Trophoblast cell (in vitro differentiated cells and primary cell): Measurements from ENCODE around the gene VWA3B.

Experiments
- DNase-seq, 2 donors: peaks; one replicate each; pipeline ENCODE4 v3.0.0-alpha.2; 2016
- H2AFZ ChIP-seq: 2 replicates; pipeline ENCODE4 v1.6.1; 2013; ENCODE audit warnings: low read length, moderate library complexity, mild to moderate bottlenecking; ENCODE audit not compliant: insufficient read depth, poor library complexity
- H2AK5ac ChIP-seq: 2 replicates; pipeline ENCODE4 v1.6.1; 2013; ENCODE audit warnings: mild to moderate bottlenecking, low read length
- H2BK120ac ChIP-seq: 2 replicates; pipeline ENCODE4 v1.6.1; 2013; ENCODE audit warnings: low read length, mild to moderate bottlenecking, moderate library complexity; ENCODE audit not compliant: insufficient read depth, poor library complexity
- H2BK12ac ChIP-seq: 2 replicates; pipeline ENCODE4 v1.6.1; 2013; ENCODE audit warnings: mild to moderate bottlenecking, low read length, moderate library complexity
- H2BK5ac ChIP-seq: 2 replicates; pipeline ENCODE4 v1.6.1; 2013; ENCODE audit warnings: low read length, low read depth, moderate library complexity, mild to moderate bottlenecking; ENCODE audit not compliant: poor library complexity
- H3K14ac ChIP-seq: 2 replicates; pipeline ENCODE4 v1.6.1; 2013; ENCODE audit warnings: mild to moderate bottlenecking, low read length
- H3K18ac ChIP-seq: 2 replicates; pipeline ENCODE4 v1.6.1; 2013; ENCODE audit warnings: mild to moderate bottlenecking, low read length
- H3K23ac ChIP-seq: 2 replicates; pipeline ENCODE4 v1.6.1; 2013; ENCODE audit warnings: low read length
- H3K27ac ChIP-seq: 2 replicates; pipeline ENCODE4 v1.5.1; 2013; ENCODE audit warnings: low read depth, mild to moderate bottlenecking, inconsistent platforms, low read length, moderate library complexity
- H3K27me3 ChIP-seq: 2 replicates; pipeline ENCODE4 v1.6.1; 2013; ENCODE audit warnings: inconsistent platforms, mild to moderate bottlenecking, low read length, moderate library complexity; ENCODE audit not compliant: insufficient read depth
- H3K36me3 ChIP-seq, 2 experiments: 1 replicate in 1 of 2; 2 replicates in 1 of 2; pipeline ENCODE4 v1.6.1; 2013; ENCODE audit warnings: low read length in 2 of 2, mild to moderate bottlenecking in 2 of 2, moderate library complexity in 1 of 2; ENCODE audit not compliant: insufficient read depth in 2 of 2, control insufficient read depth in 1 of 2
- H3K4ac ChIP-seq: 2 replicates; pipeline ENCODE4 v1.6.1; 2013; ENCODE audit warnings: low read depth, mild to moderate bottlenecking, low read length, moderate library complexity
- H3K4me1 ChIP-seq, 2 experiments: 1 replicate in 1 of 2; 2 replicates in 1 of 2; pipeline ENCODE4 v1.6.1; 2013; ENCODE audit warnings: low read length in 2 of 2, mild to moderate bottlenecking in 2 of 2, moderate library complexity in 1 of 2; ENCODE audit not compliant: insufficient read depth in 2 of 2, control insufficient read depth in 1 of 2
- H3K4me2 ChIP-seq: 2 replicates; pipeline ENCODE4 v1.6.1; 2013; ENCODE audit warnings: inconsistent platforms, mild to moderate bottlenecking, low read length, moderate library complexity
- H3K4me3 ChIP-seq: 2 replicates; pipeline ENCODE4 v1.5.1; 2013; ENCODE audit warnings: mild to moderate bottlenecking, low read depth, low read length, inconsistent platforms
- H3K79me1 ChIP-seq: one replicate; pipeline ENCODE4 v1.6.1; 2013; ENCODE audit warnings: low read length
- H3K79me2 ChIP-seq: 2 replicates; pipeline ENCODE4 v1.6.1; 2013; ENCODE audit warnings: low read length, mild to moderate bottlenecking; ENCODE audit not compliant: control insufficient read depth, insufficient read depth, poor library complexity
- H3K9ac ChIP-seq: 2 replicates; pipeline ENCODE4 v1.6.1; 2013; ENCODE audit warnings: mild to moderate bottlenecking, low read length
- H3K9me3 ChIP-seq: 2 replicates; pipeline ENCODE4 v1.6.1; 2013; ENCODE audit warnings: low read depth, mild to moderate bottlenecking, control low read depth, inconsistent platforms, low read length; ENCODE audit not compliant: insufficient read depth
- H4K12ac ChIP-seq: 2 replicates; pipeline ENCODE4 v1.6.1; 2013; ENCODE audit warnings: low read depth, mild to moderate bottlenecking, low read length, moderate library complexity
- H4K8ac ChIP-seq: 2 replicates; pipeline ENCODE4 v1.6.1; 2013; ENCODE audit warnings: low read depth, mild to moderate bottlenecking, low read length, moderate library complexity
- H4K91ac ChIP-seq: one replicate; pipeline ENCODE4 v1.6.1; 2013; ENCODE audit warnings: low read depth, mild to moderate bottlenecking, low read length, moderate library complexity
- WGBS: extraction: QIAGEN DNeasy Blood & Tissue Kit; methylation state at CpG from one replicate; pipeline ENCODE4 v1.1.7; 2013; ENCODE audit warnings: missing lambda C conversion rate; ENCODE audit not compliant: insufficient read length, insufficient coverage; ENCODE audit errors: extremely low coverage; 5-methylcytosine and 5-hydroxymethylcytosine counted together

The VWA3B gene

DNA sequence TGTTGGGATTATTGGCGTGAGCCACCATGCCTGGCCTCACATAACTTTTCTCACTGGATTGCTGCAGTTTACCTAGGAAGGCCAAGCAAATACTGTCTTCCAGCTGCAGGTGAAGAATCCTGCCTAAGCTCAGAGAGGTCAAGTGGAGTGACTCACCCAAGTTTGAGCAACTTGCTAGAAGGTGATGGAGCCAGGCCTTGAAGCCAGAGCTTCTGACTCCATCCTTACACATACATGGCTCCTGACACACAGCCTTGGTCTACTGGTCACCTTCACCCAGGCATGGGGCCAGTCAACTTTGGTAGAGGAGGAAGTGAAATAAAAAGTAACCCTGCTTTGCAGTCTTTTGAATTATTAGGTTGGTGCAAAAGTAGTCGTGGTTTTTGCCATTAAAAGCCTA lies 93.5 kb downstream of the VWA3B start:
- DNase-seq = peak; percentile 84
- Histone ChIP-seq H3K18ac (no peak overlapping the region), H4K91ac (no peak overlapping the region), H3K4me2 (no peak overlapping the region), H2BK5ac (no peak overlapping the region), H3K27me3 (no peaks in the 10 kb centered on the region), H4K12ac (no peak overlapping the region), H2AK5ac (no peak overlapping the region), H3K4ac (no peak overlapping the region), H2AFZ (no peak overlapping the region), H3K79me2 (no peaks in the 10 kb centered on the region), H3K9ac (no peak overlapping the region), H3K79me1 (no peaks in the 10 kb centered on the region), H3K4me3 (no peak overlapping the region), H3K23ac (no peak overlapping the region), H3K36me3 (no peaks in the 10 kb centered on the region), H4K8ac (no peak overlapping the region), H3K14ac (no peak overlapping the region), H3K9me3 (peaks cover 3% of the 10 kb centered on the region), H2BK12ac (no peak overlapping the region), H3K27ac (no peak overlapping the region), H3K4me1 (peaks cover 0 to 2% of the 10 kb centered on the region in 2 experiments), H2BK120ac (no peak overlapping the region)
- no CpG with 5 or more reads among the region's 2 CpGs for WGBS

DNA sequence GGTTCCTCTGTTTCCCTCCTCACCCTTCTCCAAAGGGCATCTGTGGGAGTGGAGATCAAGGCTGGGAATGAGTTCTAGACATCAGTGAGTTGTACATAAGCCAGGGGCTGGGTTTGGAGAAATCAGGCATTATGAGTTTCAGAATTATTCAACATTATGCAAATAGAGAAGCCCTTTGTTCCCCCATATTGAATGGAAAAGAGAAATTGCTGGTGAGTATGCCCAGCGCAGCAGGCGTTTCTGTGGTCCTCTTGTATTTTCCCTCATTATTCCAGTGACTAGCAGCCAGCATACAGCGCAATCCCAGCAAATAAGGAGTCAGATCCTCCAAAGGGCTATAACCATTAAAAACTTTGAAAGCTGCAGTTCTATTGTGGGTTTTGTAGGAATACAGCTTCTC lies 94.4 kb downstream of the VWA3B start:
- H3K23ac ChIP-seq = no peak overlapping the region
- H4K8ac ChIP-seq = no peak overlapping the region
- DNase-seq = no peak
- H4K12ac ChIP-seq = no peak overlapping the region
- no peak overlapping the region for H2BK5ac ChIP-seq
- no peak overlapping the region for H3K4ac ChIP-seq
- H2AK5ac ChIP-seq = no peak overlapping the region
- no peak overlapping the region for H2BK12ac ChIP-seq
- H2AFZ ChIP-seq = no peak overlapping the region
- no peak overlapping the region for H3K27ac ChIP-seq
- no peaks in the 10 kb centered on the region for H3K79me1 ChIP-seq
- H3K27me3 ChIP-seq = no peaks in the 10 kb centered on the region
- no peak overlapping the region for H3K18ac ChIP-seq
- no peak overlapping the region for H2BK120ac ChIP-seq
- no peak overlapping the region for H3K9ac ChIP-seq
- no peak overlapping the region for H3K4me3 ChIP-seq
- peaks cover 3% of the 10 kb centered on the region for H3K9me3 ChIP-seq
- no peaks in the 10 kb centered on the region for H3K36me3 ChIP-seq
- no peak overlapping the region for H3K14ac ChIP-seq
- no peak overlapping the region for H4K91ac ChIP-seq
- H3K79me2 ChIP-seq = no peaks in the 10 kb centered on the region
- no CpG with 5 or more reads among the region's 3 CpGs for WGBS
- no peaks in the 10 kb centered on the region for H3K4me1 ChIP-seq
- no peak overlapping the region for H3K4me2 ChIP-seq

DNA sequence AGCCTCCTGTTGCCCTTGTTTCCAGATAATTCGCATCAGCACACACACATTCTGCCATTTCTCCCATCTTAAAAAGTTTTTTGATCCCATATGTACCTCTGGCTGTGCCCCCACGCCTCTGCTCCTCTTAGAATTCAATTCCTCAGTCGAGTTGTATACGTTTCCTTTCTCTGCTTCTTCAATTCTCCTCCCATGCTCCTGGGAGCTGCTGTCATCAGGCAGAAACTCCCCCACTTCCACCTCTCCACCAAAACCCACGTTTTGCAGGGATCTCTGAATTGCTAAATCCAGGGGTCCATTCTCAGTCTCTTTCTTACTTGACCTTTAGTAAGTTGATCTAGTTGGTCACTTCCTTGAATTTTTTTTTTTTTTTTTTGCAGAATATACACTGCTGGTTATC lies 98.8 kb downstream of the VWA3B start:
- no peaks in the 10 kb centered on the region for H3K27me3 ChIP-seq
- DNase-seq = no peak
- no CpG with 5 or more reads among the region's 5 CpGs for WGBS
- H3K4me3 ChIP-seq = no peak overlapping the region
- H2BK5ac ChIP-seq = no peak overlapping the region
- no peaks in the 10 kb centered on the region for H3K79me2 ChIP-seq
- no peak overlapping the region for H4K8ac ChIP-seq
- no peak overlapping the region for H3K18ac ChIP-seq
- H3K79me1 ChIP-seq = no peaks in the 10 kb centered on the region
- no peak overlapping the region for H3K9ac ChIP-seq
- H3K4me1 ChIP-seq = peaks cover 0 to 2% of the 10 kb centered on the region in 2 experiments
- no peak overlapping the region for H3K14ac ChIP-seq
- no peak overlapping the region for H4K91ac ChIP-seq
- no peak overlapping the region for H2AK5ac ChIP-seq
- H3K23ac ChIP-seq = no peak overlapping the region
- H3K9me3 ChIP-seq = peaks cover 3% of the 10 kb centered on the region
- no peak overlapping the region for H3K4ac ChIP-seq
- H2BK12ac ChIP-seq = no peak overlapping the region
- no peak overlapping the region for H4K12ac ChIP-seq
- H3K36me3 ChIP-seq = no peaks in the 10 kb centered on the region
- no peak overlapping the region for H2AFZ ChIP-seq
- H3K4me2 ChIP-seq = no peak overlapping the region
- H2BK120ac ChIP-seq = no peak overlapping the region
- no peak overlapping the region for H3K27ac ChIP-seq

- WGBS = no CpG with 5 or more reads among the region's 9 CpGs
These were observed 100.2 kb downstream of the VWA3B start for GRCh38 chr2:98187194-98187593.

More at GRCh38 chr2:98187194-98187593, 100.2 kb downstream of the VWA3B start:
- no peak overlapping the region for H3K14ac ChIP-seq
- H4K8ac ChIP-seq = no peak overlapping the region
- no peak overlapping the region for H2AK5ac ChIP-seq
- no peaks in the 10 kb centered on the region for H3K27me3 ChIP-seq
- no peak overlapping the region for H4K12ac ChIP-seq
- H3K4ac ChIP-seq = no peak overlapping the region
- H2AFZ ChIP-seq = no peak overlapping the region
- no peaks in the 10 kb centered on the region for H3K36me3 ChIP-seq
- H3K79me1 ChIP-seq = no peaks in the 10 kb centered on the region
- no peak overlapping the region for H2BK5ac ChIP-seq
- no peaks in the 10 kb centered on the region for H3K9me3 ChIP-seq
- no peak for DNase-seq
- H3K4me2 ChIP-seq = no peak overlapping the region
- H3K18ac ChIP-seq = no peak overlapping the region
- H3K9ac ChIP-seq = no peak overlapping the region
- no peak overlapping the region for H3K23ac ChIP-seq
- no peak overlapping the region for H3K27ac ChIP-seq
- no peak overlapping the region for H3K4me3 ChIP-seq
- no peak overlapping the region for H2BK120ac ChIP-seq
- no peaks in the 10 kb centered on the region for H3K79me2 ChIP-seq
- no peak overlapping the region for H2BK12ac ChIP-seq
- H4K91ac ChIP-seq = no peak overlapping the region
- H3K4me1 ChIP-seq = peaks cover 0 to 2% of the 10 kb centered on the region in 2 experiments
